NCI-H1048 (cell line): ENCODE data around the gene TRMT6.

ENCODE experiments used
- DNase-seq: peaks from one replicate; lab custom pipeline; 2025; lab: John Stamatoyannopoulos, UW

The TRMT6 gene

GRCh38 chr20:5899444-5899843 lies 50.9 kb downstream of the TRMT6 start:
- no peak for DNase-seq

- no peak for DNase-seq
Observed at GRCh38 chr20:5895626-5896025, 54.7 kb downstream of the TRMT6 start.

GRCh38 chr20:5893621-5894020 lies 56.7 kb downstream of the TRMT6 start:
- no peak for DNase-seq

GRCh38 chr20:5893052-5893451 lies 57.3 kb downstream of the TRMT6 start:
- DNase-seq, result no peak

GRCh38 chr20:5890773-5891441 lies 59.4 kb downstream of the TRMT6 start:
- DNase-seq, result no peak

- DNase-seq, result no peak
Observed at GRCh38 chr20:5888041-5888440, 62.3 kb downstream of the TRMT6 start.

- DNase-seq, result no peak
Observed at GRCh38 chr20:5887386-5887785, 62.9 kb downstream of the TRMT6 start.
